Body of pancreas (tissue), 4 donors: ENCODE results near the gene IGF1R.

Experiments
- POLR2A ChIP-seq, 3 donors: fragments of 450-650 bp; IDR thresholded peaks; one replicate each; pipeline ENCODE4 v1.6.1; 2016; ENCODE audit warnings: antibody characterized with exemption in 3 of 3, mild to moderate bottlenecking in 2 of 3
- TF ChIP-seq, protein P1 (sequence below), 7 experiments: fragments of 450-650 bp in 4 of 7; fragments of 200-600 bp in 3 of 7; sonication (generic) in 3 of 7; IDR thresholded peaks; one replicate each; pipeline ENCODE4 v1.5.1; 2016 to 2019; ENCODE audit warnings: antibody characterized with exemption in 7 of 7

DNA sequence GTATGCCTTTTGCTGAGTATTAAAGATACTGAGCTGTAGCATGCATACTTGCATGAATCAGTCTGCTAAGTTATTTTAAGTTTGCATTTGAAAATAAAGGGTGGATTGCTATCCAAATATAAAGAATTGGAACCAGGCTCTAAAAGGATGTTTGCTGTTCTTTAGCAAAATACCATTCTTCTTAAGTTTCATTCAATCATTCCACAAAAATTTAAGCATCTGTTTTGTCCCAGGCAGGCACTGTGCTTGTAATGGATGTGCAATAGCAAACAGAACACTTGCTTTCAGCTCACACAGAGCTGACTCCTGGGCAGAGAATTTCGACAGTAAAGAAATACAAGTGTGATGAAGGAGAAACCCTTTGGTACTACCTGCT, 208.2 kb downstream of the IGF1R start:
- TF ChIP-seq, protein P1, sequence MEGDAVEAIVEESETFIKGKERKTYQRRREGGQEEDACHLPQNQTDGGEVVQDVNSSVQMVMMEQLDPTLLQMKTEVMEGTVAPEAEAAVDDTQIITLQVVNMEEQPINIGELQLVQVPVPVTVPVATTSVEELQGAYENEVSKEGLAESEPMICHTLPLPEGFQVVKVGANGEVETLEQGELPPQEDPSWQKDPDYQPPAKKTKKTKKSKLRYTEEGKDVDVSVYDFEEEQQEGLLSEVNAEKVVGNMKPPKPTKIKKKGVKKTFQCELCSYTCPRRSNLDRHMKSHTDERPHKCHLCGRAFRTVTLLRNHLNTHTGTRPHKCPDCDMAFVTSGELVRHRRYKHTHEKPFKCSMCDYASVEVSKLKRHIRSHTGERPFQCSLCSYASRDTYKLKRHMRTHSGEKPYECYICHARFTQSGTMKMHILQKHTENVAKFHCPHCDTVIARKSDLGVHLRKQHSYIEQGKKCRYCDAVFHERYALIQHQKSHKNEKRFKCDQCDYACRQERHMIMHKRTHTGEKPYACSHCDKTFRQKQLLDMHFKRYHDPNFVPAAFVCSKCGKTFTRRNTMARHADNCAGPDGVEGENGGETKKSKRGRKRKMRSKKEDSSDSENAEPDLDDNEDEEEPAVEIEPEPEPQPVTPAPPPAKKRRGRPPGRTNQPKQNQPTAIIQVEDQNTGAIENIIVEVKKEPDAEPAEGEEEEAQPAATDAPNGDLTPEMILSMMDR (IDR thresholded peaks at IDR 0.05) = no peak
- no peak for TF ChIP-seq POLR2A (IDR thresholded peaks at IDR 0.05)
